H1 (cell line): ENCODE results near the gene RAB3D. TPM values are rescaled to one million over a fixed set of nuclear protein-coding genes. Genes with fewer than 3 reads are reported as not detected.

Experiments used
- BACH1 ChIP-seq: IDR thresholded peaks from 2 replicates; pipeline ENCODE4 v1.6.1; 2012; ENCODE audit warnings: low read length, improper control_type of control experiment
- CTBP2 ChIP-seq: IDR thresholded peaks from 2 replicates; pipeline ENCODE4 v1.7.0; 2011; ENCODE audit warnings: borderline replicate concordance, mild to moderate bottlenecking, moderate library complexity, mixed read lengths, low read length; ENCODE audit not compliant: insufficient read depth, insufficient read length
- CTCF ChIP-seq, 3 experiments: IDR thresholded peaks; 1 replicate in 2 of 3; 2 replicates in 1 of 3; pipeline versions ENCODE4 v1.5.1 to v1.6.1; 2011; ENCODE audit warnings: low read length in 3 of 3, mild to moderate bottlenecking in 3 of 3, inconsistent platforms in 2 of 3, low read depth in 1 of 3, moderate library complexity in 1 of 3; ENCODE audit not compliant: insufficient read depth in 1 of 3; ENCODE audit errors: control extremely low read depth in 1 of 3
- RAD21 ChIP-seq, 2 experiments: IDR thresholded peaks in 1 of 2; conservative IDR thresholded peaks in 1 of 2; 2 replicates each; pipeline ENCODE4 v1.6.1; 2011; ENCODE audit warnings: low read depth in 2 of 2, low read length in 2 of 2, improper control_type of control experiment in 1 of 2, inconsistent platforms in 1 of 2, mild to moderate bottlenecking in 1 of 2, moderate library complexity in 1 of 2
- SIN3A ChIP-seq, 2 experiments: IDR thresholded peaks in 1 of 2; conservative IDR thresholded peaks in 1 of 2; 2 replicates each; pipeline ENCODE4 v1.6.1; 2011 to 2012; ENCODE audit warnings: low read length in 2 of 2, improper control_type of control experiment in 1 of 2, low read depth in 1 of 2, mild to moderate bottlenecking in 1 of 2
- TAF1 ChIP-seq: IDR thresholded peaks from 2 replicates; pipeline ENCODE4 v1.6.1; 2011; ENCODE audit warnings: mild to moderate bottlenecking, low read depth, low read length
- polyA plus RNA-seq, 7 experiments: library from polyadenylated mRNA; depleted of rRNA in 3 of 7; stranded (reverse) in 5 of 7; unstranded in 2 of 7; fragments of >200 nt in 5 of 7; fragments of 200-250 nt in 2 of 7; gene quantifications; 1 replicate in 5 of 7; 2 replicates in 1 of 7; 4 replicates in 1 of 7; pipeline versions ENCODE4 v1.2.1 to v1.2.3, GENCODE V29; 2011 to 2013; ENCODE audit warnings: missing spikeins in 2 of 7, mixed read lengths in 2 of 7
- total RNA-seq: library from RNA; stranded (reverse); fragmentation: NEBNext Ultra II Directional; extraction: Animal tissue kit (Norgen Biotek cat#: 25700); gene quantifications from 2 replicates; pipeline ENCODE4 v1.2.1, GENCODE V29; 2021

Gene RAB3D
- total and polyA plus RNA-seq, 2 of the 8 experiments (the other 6 are each of a cell fraction or from before 2014, with no cell fraction given), result 17.8 to 23.8 TPM

DNA sequence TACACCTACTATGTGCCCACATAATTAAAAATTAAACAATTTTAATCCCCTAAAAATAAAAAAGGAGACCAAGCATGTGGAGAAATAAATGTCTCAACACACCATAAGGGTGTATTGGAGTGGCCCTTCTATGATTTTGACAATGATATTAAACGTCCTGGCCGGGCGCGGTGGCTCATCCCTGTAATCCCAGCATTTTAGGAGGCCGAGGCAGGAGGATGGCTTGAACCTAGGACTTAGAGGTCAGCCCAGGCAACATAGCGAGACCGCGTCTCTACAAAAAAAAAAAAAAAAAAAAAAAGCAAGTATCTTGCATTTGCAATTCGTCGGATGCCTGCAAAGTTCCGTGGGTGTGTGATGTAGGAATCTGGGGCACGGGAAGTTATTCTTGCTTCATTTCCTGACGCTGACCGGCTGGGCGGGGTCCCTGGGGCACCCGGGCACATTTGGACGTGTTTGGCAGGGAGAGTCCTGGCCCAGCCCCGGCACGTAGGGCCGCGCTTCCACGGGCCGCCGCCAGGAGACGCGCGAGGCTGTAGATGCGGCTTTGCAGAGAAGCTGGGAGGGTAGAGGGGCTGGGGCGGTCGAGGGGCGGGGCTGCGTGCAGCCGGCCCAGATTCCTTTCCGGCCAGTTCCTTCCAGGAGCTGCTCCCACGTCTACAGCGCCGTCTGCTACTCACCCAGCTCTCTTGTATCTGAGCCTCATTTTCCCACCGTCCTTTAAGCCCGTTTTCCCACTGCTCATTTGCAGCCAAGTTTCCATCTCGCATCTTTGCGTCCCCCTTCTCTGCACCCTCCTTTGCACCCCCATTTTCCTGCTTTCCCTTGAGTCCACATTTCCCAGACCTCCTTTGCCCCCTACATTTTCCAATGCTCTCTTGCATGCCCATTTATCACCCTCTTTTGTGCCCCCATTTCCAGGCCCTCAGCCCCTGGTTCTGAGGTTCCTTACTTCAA, 45.7 kb downstream of the RAB3D start (continued):
- TF ChIP-seq SIN3A (conservative IDR thresholded peaks at IDR 0.05 in 1 of 2, IDR thresholded peaks at IDR 0.05 in 1 of 2; ENCODE audit: low read depth in 1 of 2, low read length in 2 of 2), result peak in 1 of 2 experiments; percentile 70; a peak in 2 of 4 replicates
- TF ChIP-seq RAD21 (IDR thresholded peaks at IDR 0.05 in 1 of 2, conservative IDR thresholded peaks at IDR 0.05 in 1 of 2; ENCODE audit: low read depth in 2 of 2, low read length in 2 of 2), result peak; percentile 92 to 94
- 0 out of 2 replicates have a peak, but pooled peaks have one; percentile 22 for TF ChIP-seq BACH1
- peak; percentile 92 to 97 (median 93) for TF ChIP-seq CTCF (IDR thresholded peaks at IDR 0.05; ENCODE audit: control extremely low read depth in 1 of 3, insufficient read depth in 1 of 3, low read depth in 1 of 3, low read length in 3 of 3)
- no peak for TF ChIP-seq CTBP2
- peak; percentile 38; the same call in 1 of the 2 replicates for TF ChIP-seq TAF1
